Prostate gland (tissue), 2 donors: ENCODE data around the gene POU6F2. TPM values are rescaled to one million over a fixed set of nuclear protein-coding genes. Genes with fewer than 3 reads are reported as not detected.

ENCODE experiments used
- DNase-seq: peaks from one replicate; pipeline ENCODE4 v3.0.0-alpha.2; 2019; ENCODE audit warnings: low spot score
- H3K27ac ChIP-seq, 2 donors: fragments of 200-600 bp; sonication (generic); 2 replicates each; pipeline ENCODE4 v1.5.1; 2017 to 2019
- H3K27me3 ChIP-seq: fragments of 200-600 bp; sonication (generic); replicated peaks from 2 replicates; pipeline ENCODE4 v1.5.1; 2019; ENCODE audit not compliant: insufficient read depth
- H3K36me3 ChIP-seq, 2 donors: fragments of 200-600 bp; sonication (generic); 1 replicate in 1 of 2; 2 replicates in 1 of 2; pipeline versions ENCODE4 v1.5.1 to v1.8.1; 2017 to 2019
- H3K4me1 ChIP-seq: fragments of 200-600 bp; sonication (generic); replicated peaks from 2 replicates; pipeline ENCODE4 v1.5.1; 2019
- H3K4me3 ChIP-seq, 2 donors: fragments of 200-600 bp; sonication (generic); 2 replicates each; pipeline ENCODE4 v1.5.1; 2017 to 2019
- H3K9me3 ChIP-seq: fragments of 200-600 bp; sonication (generic); 2 replicates; pipeline ENCODE4 v1.5.1; 2017
- CTCF ChIP-seq, 4 experiments: fragments of 200-600 bp in 2 of 4; fragments of 450-650 bp in 2 of 4; sonication (generic) in 2 of 4; IDR thresholded peaks; 1 replicate in 3 of 4; 2 replicates in 1 of 4; pipeline ENCODE4 v1.5.1; 2016 to 2019; ENCODE audit warnings: antibody characterized with exemption in 4 of 4, mild to moderate bottlenecking in 2 of 4, moderate library complexity in 2 of 4
- POLR2A ChIP-seq: fragments of 450-650 bp; IDR thresholded peaks from one replicate; pipeline ENCODE4 v1.6.1; 2016; ENCODE audit warnings: antibody characterized with exemption, mild to moderate bottlenecking
- POLR2AphosphoS5 ChIP-seq: sonication (generic); formaldehyde crosslinking; IDR thresholded peaks from one replicate; pipeline ENCODE4 v1.6.1; 2017; ENCODE audit warnings: antibody characterized with exemption
- WGBS: methylation state at CpG from one replicate; pipeline ENCODE4 v1.1.5; 2018; 5-methylcytosine and 5-hydroxymethylcytosine counted together
- intact Hi-C: fragments of 100-400 bp; cut with DNase I; formaldehyde crosslinking; loops from one replicate; pipeline ENCODE4 v1.14.2; 2022
- total RNA-seq, 2 donors: library from RNA; depleted of rRNA; stranded (reverse); fragments of >200 nt; gene quantifications; one replicate each; pipeline ENCODE4 v1.1.0, GENCODE V29; 2016

POU6F2 gene
- total RNA-seq, 2 donors from 2014 or later = 2.4 TPM; not detected in 1

DNA sequence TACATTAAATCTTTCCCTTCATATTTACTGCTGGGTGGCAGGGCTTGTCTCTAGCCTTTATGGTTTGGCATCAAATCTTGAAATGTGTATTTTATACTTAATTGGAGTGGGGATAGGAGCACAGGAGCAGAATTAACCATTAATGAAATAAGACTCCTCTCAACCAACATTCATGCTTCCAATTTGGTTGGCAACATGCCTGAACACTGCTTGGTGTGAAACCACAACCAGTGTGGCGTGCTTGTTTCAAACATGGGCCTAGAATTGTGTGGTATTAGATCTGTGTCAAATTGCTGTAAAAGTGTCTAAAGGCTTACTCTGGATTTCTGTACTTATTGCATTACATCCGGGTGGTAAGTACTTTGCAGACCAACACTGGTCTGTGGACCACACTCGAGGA lies 43.7 kb upstream of the POU6F2 start:
- Histone ChIP-seq H3K36me3 (no peaks in the 10 kb centered on the region), H3K4me1 (no peaks in the 10 kb centered on the region), H3K27me3 (no peaks in the 10 kb centered on the region), H3K4me3 (no peak overlapping the region), H3K9me3 (no peaks in the 10 kb centered on the region), H3K27ac (no peak overlapping the region)
- no peak for TF ChIP-seq POLR2AphosphoS5
- TF ChIP-seq POLR2A = no peak
- no peak for TF ChIP-seq CTCF (IDR thresholded peaks at IDR 0.05)
- intact Hi-C loops = loop anchor here (2.0 to 5.0 kb wide), 2 partner anchors 137 to 531 kb away; no protein-coding TSS in a partner anchor
- DNase-seq = no peak
- WGBS = 88% methylated on average over 3 of the region's 3 CpGs

GRCh38 chr7:38934536-38934935 lies 43.2 kb upstream of the POU6F2 start:
- no peak for TF ChIP-seq CTCF (IDR thresholded peaks at IDR 0.05)
- no peak for TF ChIP-seq POLR2AphosphoS5
- no peak for TF ChIP-seq POLR2A
- 98% methylated on average over 10 of the region's 10 CpGs for WGBS
- H3K27me3 ChIP-seq = no peaks in the 10 kb centered on the region
- H3K27ac ChIP-seq = no peak overlapping the region
- no peak for DNase-seq
- H3K36me3 ChIP-seq = no peaks in the 10 kb centered on the region
- no peak overlapping the region for H3K4me3 ChIP-seq
- H3K9me3 ChIP-seq = no peaks in the 10 kb centered on the region
- H3K4me1 ChIP-seq = no peaks in the 10 kb centered on the region
- intact Hi-C loops = loop anchor here (2.0 to 5.0 kb wide), 2 partner anchors 137 to 530 kb away; no protein-coding TSS in a partner anchor

- DNase-seq = no peak
- no peaks in the 10 kb centered on the region for H3K4me1 ChIP-seq
- no peaks in the 10 kb centered on the region for H3K9me3 ChIP-seq
- H3K36me3 ChIP-seq = no peaks in the 10 kb centered on the region
- no peak overlapping the region for H3K27ac ChIP-seq
- TF ChIP-seq POLR2A (no peak), CTCF (IDR thresholded peaks at IDR 0.05) (no peak), POLR2AphosphoS5 (no peak)
- intact Hi-C loops = no loop called here
- H3K27me3 ChIP-seq = no peaks in the 10 kb centered on the region
- H3K4me3 ChIP-seq = no peak overlapping the region
- 47% methylated on average over 1 of the region's 1 CpG for WGBS
Measured at GRCh38 chr7:38936641-38937040, 41.1 kb upstream of the POU6F2 start.

GRCh38 chr7:38938001-38938485 lies 39.7 kb upstream of the POU6F2 start:
- TF ChIP-seq POLR2AphosphoS5 (no peak), POLR2A (no peak), CTCF (IDR thresholded peaks at IDR 0.05) (no peak)
- no peaks in the 10 kb centered on the region for H3K9me3 ChIP-seq
- no peaks in the 10 kb centered on the region for H3K4me1 ChIP-seq
- 62% methylated on average over 1 of the region's 1 CpG for WGBS
- H3K27ac ChIP-seq = no peak overlapping the region
- intact Hi-C loops = no loop called here
- no peak for DNase-seq
- H3K4me3 ChIP-seq = no peak overlapping the region
- no peaks in the 10 kb centered on the region for H3K27me3 ChIP-seq
- H3K36me3 ChIP-seq = no peaks in the 10 kb centered on the region

GRCh38 chr7:38938589-38938988 lies 39.1 kb upstream of the POU6F2 start:
- intact Hi-C loops = no loop called here
- no peak for DNase-seq
- H3K27me3 ChIP-seq = no peaks in the 10 kb centered on the region
- H3K27ac ChIP-seq = no peak overlapping the region
- no peak for TF ChIP-seq POLR2AphosphoS5
- TF ChIP-seq POLR2A = no peak
- TF ChIP-seq CTCF (IDR thresholded peaks at IDR 0.05) = no peak
- H3K4me3 ChIP-seq = no peak overlapping the region
- no peaks in the 10 kb centered on the region for H3K4me1 ChIP-seq
- H3K36me3 ChIP-seq = no peaks in the 10 kb centered on the region
- no peaks in the 10 kb centered on the region for H3K9me3 ChIP-seq
- WGBS = 61% methylated on average over 4 of the region's 4 CpGs
